GM12878 (cell line): ENCODE data around the gene MFGE8. TPM values are rescaled to one million over a fixed set of nuclear protein-coding genes. Genes with fewer than 3 reads are reported as not detected.

Experiments
- ATAC-seq: fragments of 200-7000 bp; cut with Tn5 transposase; 3 replicates; pipeline ENCODE4 v1.9.1; 2020; ENCODE audit warnings: mild to moderate bottlenecking, moderate library complexity
- Bru-seq: library from RNA; stranded (reverse); fragments of 400-500 nt; gene quantifications from one replicate; lab custom pipeline; 2021; lab: Mats Ljungman, UMichigan
- BruChase-seq, 2 experiments: library from RNA; stranded (reverse); fragments of 400-500 nt; gene quantifications; one replicate each; lab custom pipeline; 2021; lab: Mats Ljungman, UMichigan
- BruUV-seq: library from RNA; stranded (reverse); fragments of 400-500 nt; replicated peaks from 2 replicates; lab custom pipeline; 2021; lab: Mats Ljungman, UMichigan
- CTCF ChIA-PET: fragments of 300-600 bp; sonication (Branson Sonifier 250); formaldehyde crosslinking; extraction: SDS; loops from one replicate; lab custom pipeline; 2021; ENCODE audit warnings: inconsistent platforms; lab: Yijun Ruan, JAX
- POLR2A ChIA-PET: fragments of 350-600 bp; formaldehyde crosslinking; extraction: SDS; loops from one replicate; lab custom pipeline; 2021; ENCODE audit warnings: inconsistent platforms; lab: Charles Lee
- RAD21 ChIA-PET: fragments of 300-600 bp; sonication (Branson Sonifier 250); formaldehyde crosslinking; loops from one replicate; lab custom pipeline; 2023; ENCODE audit warnings: antibody characterized with exemption; ENCODE audit not compliant: unreplicated experiment; lab: Charles Lee
- SMC1A ChIA-PET: fragments of 300-600 bp; sonication (Branson Sonifier 250); formaldehyde crosslinking; loops from one replicate; lab custom pipeline; 2023; ENCODE audit not compliant: unreplicated experiment, uncharacterized antibody; lab: Charles Lee
- DNase-seq: peaks from one replicate; pipeline ENCODE4 v3.0.0-alpha.2; 2011; ENCODE audit warnings: low read depth, low spot score
- FAIRE-seq: peaks from 3 replicates; lab custom pipeline; 2011; peaks lifted over from hg19 to GRCh38; lab: Jason Lieb, UNC
- H2AFZ ChIP-seq: 2 replicates; pipeline ENCODE4 v1.6.0; 2011; ENCODE audit warnings: low read depth, low read length, control low read depth; ENCODE audit not compliant: control insufficient read depth
- H3K27ac ChIP-seq: 2 replicates; pipeline ENCODE4 v1.5.1; 2011; ENCODE audit warnings: control low read depth; ENCODE audit not compliant: control insufficient read depth, insufficient read depth
- H3K27me3 ChIP-seq, 2 experiments: replicated peaks in 1 of 2; 2 replicates each; pipeline versions ENCODE4 v1.6.0 to v1.6.1; 2011; ENCODE audit warnings: low read length in 1 of 2; ENCODE audit not compliant: control insufficient read depth in 2 of 2, insufficient read depth in 2 of 2
- H3K36me3 ChIP-seq, 2 experiments: 2 replicates each; pipeline ENCODE4 v1.5.1; 2011; ENCODE audit warnings: low read length in 1 of 2; ENCODE audit not compliant: control insufficient read depth in 2 of 2, insufficient read depth in 2 of 2
- H3K4me1 ChIP-seq: 2 replicates; pipeline ENCODE4 v1.6.1; 2011; ENCODE audit warnings: mild to moderate bottlenecking, low read length, moderate library complexity, mixed read lengths; ENCODE audit not compliant: control insufficient read depth, insufficient read depth
- H3K4me2 ChIP-seq: 2 replicates; pipeline ENCODE4 v1.6.0; 2011; ENCODE audit warnings: control low read depth; ENCODE audit not compliant: control insufficient read depth, insufficient read depth
- H3K4me3 ChIP-seq: fragments of 200-600 bp; sonication (generic); 2 replicates; pipeline ENCODE4 v1.5.1; 2016
- H3K79me2 ChIP-seq: 2 replicates; pipeline ENCODE4 v1.6.0; 2011; ENCODE audit warnings: low read length; ENCODE audit not compliant: control insufficient read depth, insufficient read depth
- H3K9ac ChIP-seq: 2 replicates; pipeline ENCODE4 v1.8.0; 2011; ENCODE audit warnings: low read length, control low read depth, mixed read lengths; ENCODE audit not compliant: control insufficient read depth, insufficient read depth
- H3K9me3 ChIP-seq: replicated peaks from 3 replicates; pipeline ENCODE4 v1.5.1; 2011; ENCODE audit warnings: mild to moderate bottlenecking, low read length; ENCODE audit not compliant: control insufficient read depth, insufficient read depth
- H4K20me1 ChIP-seq: 2 replicates; pipeline ENCODE4 v1.6.0; 2011; ENCODE audit not compliant: control insufficient read depth, insufficient read depth
- BHLHE40 ChIP-seq, 2 experiments: fragments of 450-650 bp in 1 of 2; IDR thresholded peaks; 2 replicates each; pipeline ENCODE4 v1.6.1; 2011 to 2017; ENCODE audit warnings: low read depth in 2 of 2, borderline replicate concordance in 1 of 2, improper control_type of control experiment in 1 of 2, low read length in 1 of 2, mild to moderate bottlenecking in 1 of 2
- GATAD2B ChIP-seq: fragments of 450-650 bp; conservative IDR thresholded peaks from 2 replicates; pipeline ENCODE4 v1.6.1; 2017; ENCODE audit warnings: low read depth, mild to moderate bottlenecking, moderate library complexity
- IRF5 ChIP-seq: fragments of 450-650 bp; IDR thresholded peaks from 2 replicates; pipeline ENCODE4 v1.6.1; 2017; ENCODE audit warnings: borderline replicate concordance
- MEF2B ChIP-seq: fragments of 450-650 bp; IDR thresholded peaks from 2 replicates; pipeline ENCODE4 v1.6.1; 2018; ENCODE audit warnings: mild to moderate bottlenecking, moderate library complexity; ENCODE audit not compliant: partially characterized antibody, poor library complexity, severe bottlenecking
- NFYB ChIP-seq: IDR thresholded peaks from 2 replicates; pipeline ENCODE4 v1.6.1; 2011; ENCODE audit warnings: low read depth, mild to moderate bottlenecking, low read length, improper control_type of control experiment, moderate library complexity; ENCODE audit not compliant: insufficient read depth
- POLR2A ChIP-seq: IDR thresholded peaks from 2 replicates; pipeline ENCODE4 v1.6.1; 2011; ENCODE audit warnings: low read depth, mild to moderate bottlenecking, low read length
- SRF ChIP-seq, 2 experiments: IDR thresholded peaks; 2 replicates each; pipeline ENCODE4 v1.6.1; 2011; ENCODE audit warnings: low read depth in 2 of 2, low read length in 2 of 2, mild to moderate bottlenecking in 1 of 2, moderate library complexity in 1 of 2
- TBL1XR1 ChIP-seq: IDR thresholded peaks from 2 replicates; pipeline ENCODE4 v1.6.1; 2012; ENCODE audit warnings: low read depth, low read length, improper control_type of control experiment
- WGBS: methylation state at CpG from one replicate; pipeline ENCODE4 v1.1.6; 2016; ENCODE audit warnings: low lambda C conversion rate; ENCODE audit not compliant: insufficient replicate concordance, insufficient coverage; ENCODE audit errors: missing lambda C conversion rate; 5-methylcytosine and 5-hydroxymethylcytosine counted together
- in situ Hi-C: fragments of 300-500 bp; cut with MboI; formaldehyde crosslinking; loops from 9 replicates; pipeline ENCODE4 v1.14.3; 2018; ENCODE audit warnings: mixed read lengths
- intact Hi-C: fragments of 100-400 bp; cut with micrococcal nuclease; formaldehyde crosslinking; loops from one replicate; pipeline ENCODE4 v1.14.2; 2022; ENCODE audit not compliant: unreplicated experiment
- long read RNA-seq, 2 experiments: library from polyadenylated mRNA; unstranded; transcript quantifications; one replicate each; pipeline ENCODE4 v2.0.0, GENCODE V29; 2019 to 2020
- polyA minus RNA-seq, 3 experiments: library from RNA; depleted of rRNA, polyadenylated mRNA; stranded (reverse); fragments of >200 nt; gene quantifications; 2 replicates each; pipeline ENCODE4 v1.2.3, GENCODE V29; 2011
- polyA plus RNA-seq, 11 experiments: library from polyadenylated mRNA; depleted of rRNA in 4 of 11; unstranded in 6 of 11; stranded (reverse) in 5 of 11; fragments of >200 nt; fragmentation: Nextera tagmentation in 4 of 11; fragmentation: Illumina TruSeq in 1 of 11; extraction: Ambion mirVana in 4 of 11; extraction: Trizol in 1 of 11; gene quantifications; 1 replicate in 1 of 11; 2 replicates in 10 of 11; pipeline versions ENCODE4 v1.2.1 to v1.2.3, GENCODE V29; 2011 to 2016; ENCODE audit warnings: inconsistent platforms in 2 of 11, missing spikeins in 2 of 11, low read depth in 1 of 11
- total RNA-seq, 4 experiments: library from RNA; depleted of rRNA in 3 of 4; stranded (reverse); fragments of >200 nt in 3 of 4; fragmentation: Illumina TruSeq in 1 of 4; extraction: Trizol in 1 of 4; gene quantifications; 2 replicates each; pipeline versions ENCODE4 v1.2.1 to v1.2.3, GENCODE V29; 2013 to 2021

The MFGE8 gene
- 10.9 and 11.2 TPM in 2 replicates for total RNA-seq (2013; cell fraction: nucleolus; rRNA removed)
- total RNA-seq (2014; rRNA removed) (0.87 and 1.1 TPM in 2 replicates), total RNA-seq (2014; rRNA removed; fragmentation: Illumina TruSeq; extraction: Trizol) (0.46 and 0.81 TPM in 2 replicates), total RNA-seq (2021) (1.9 and 2.7 TPM in 2 replicates), polyA plus RNA-seq (2011; rRNA removed) (5.2 and 5.9 TPM in 2 replicates), polyA plus RNA-seq (2014; fragmentation: Illumina TruSeq; extraction: Trizol) (0.43 and 0.96 TPM in 2 replicates), polyA plus RNA-seq (2014; fragmentation: Nextera tagmentation; extraction: Ambion mirVana) (not detected), polyA plus RNA-seq (2014; rRNA removed) (0.86 and 2.0 TPM in 2 replicates), polyA plus RNA-seq (2016; fragmentation: Nextera tagmentation; extraction: Ambion mirVana) (1 to 10 TPM in 1 of 2 experiments, under 1 TPM in 1; 0.96 to 1.1 TPM), polyA minus RNA-seq (2011; rRNA and poly(A)+ RNA removed) (3.4 and 7.9 TPM in 2 replicates), Bru-seq, nascent RNA (percentile 53 among the genes with signal in this experiment), BruChase-seq, experiment 1, labeled RNA remaining after a 6-hour chase (percentile 58 among the genes with signal in this experiment), BruChase-seq, experiment 2, labeled RNA remaining after a 2-hour chase (percentile 56 among the genes with signal in this experiment)
- 0.94 TPM for polyA plus RNA-seq (2011; ENCODE audit: low read depth)
- polyA plus RNA-seq (2011; cell fraction: cytosol; rRNA removed): 6.1 and 6.7 TPM in 2 replicates
- 37.9 and 38.4 TPM in 2 replicates for polyA plus RNA-seq (2011; cell fraction: nucleus; rRNA removed)
- polyA plus RNA-seq (2012): 2.6 and 3.5 TPM in 2 replicates
- polyA minus RNA-seq (2011; cell fraction: cytosol; rRNA and poly(A)+ RNA removed): 2.3 and 3.2 TPM in 2 replicates
- polyA minus RNA-seq (2011; cell fraction: nucleus; rRNA and poly(A)+ RNA removed): 6.5 and 13.3 TPM in 2 replicates
- long read RNA-seq, experiment 1, partial matches to known transcripts: 0 of 2 reads
- long read RNA-seq, experiment 1, other reads (novel, unspliced or antisense): 1 of 2 reads
- long read RNA-seq, experiment 2: 0 reads

GRCh38 chr15:88913017-88913849 is at the start of gene MFGE8:
TSS of gene MFGE8 (minus strand) at chr15:88913379. CDS start at chr15:88913319, 60 bp downstream.
- Histone ChIP-seq H3K27ac (no peak within 1 kb of the TSS), H3K9me3 (no peaks in the 10 kb centered on the region), H3K79me2 (no peaks in the 10 kb centered on the region), H4K20me1 (no peaks in the 10 kb centered on the region), H3K9ac (no peak within 1 kb of the TSS; the same call in 1 of the 2 replicates), H3K4me1 (no peaks in the 10 kb centered on the region), H3K36me3 (no peaks in the 10 kb centered on the region), H3K4me3 (peak within 1 kb of the TSS; percentile 69), H2AFZ (peak within 1 kb of the TSS; percentile 71), H3K4me2 (peak within 1 kb of the TSS; percentile 96), H3K27me3 (peaks cover 0 to 2% of the 10 kb centered on the region in 2 experiments; a peak in 2 of 4 replicates)
- ChIA-PET CTCF (interaction anchor here (2.1 kb wide), 1 partner anchor 11 kb away, joined by 5 read pairs; no protein-coding TSS in a partner anchor), SMC1A (no interaction called here), POLR2A (no interaction called here), RAD21 (no interaction called here)
- FAIRE-seq (no peak), DNase-seq (no peak), ATAC-seq (peak; percentile 93)
- WGBS: 6% methylated on average over 55 of the region's 67 CpGs
- in situ Hi-C loops: no loop called here
- intact Hi-C loops: no loop called here
- TF ChIP-seq GATAD2B (0 out of 2 replicates have a peak, but pooled peaks have one; percentile 37), IRF5 (no peak), BHLHE40 (IDR thresholded peaks at IDR 0.05; ENCODE audit: borderline replicate concordance in 1 of 2, low read depth in 2 of 2, low read length in 1 of 2) (0 out of 4 replicates have a peak, but pooled peaks of 1 of the 2 experiments have one; percentile 16), SRF (IDR thresholded peaks at IDR 0.05; ENCODE audit: low read depth in 2 of 2, low read length in 2 of 2) (no peak), TBL1XR1 (no peak), POLR2A (peak; percentile 63), MEF2B (peak; percentile 12), NFYB (no peak)
- BruUV-seq: no TSS peak
